ENCODE measurements around the gene KCNJ2.

The KCNJ2 gene

DNA sequence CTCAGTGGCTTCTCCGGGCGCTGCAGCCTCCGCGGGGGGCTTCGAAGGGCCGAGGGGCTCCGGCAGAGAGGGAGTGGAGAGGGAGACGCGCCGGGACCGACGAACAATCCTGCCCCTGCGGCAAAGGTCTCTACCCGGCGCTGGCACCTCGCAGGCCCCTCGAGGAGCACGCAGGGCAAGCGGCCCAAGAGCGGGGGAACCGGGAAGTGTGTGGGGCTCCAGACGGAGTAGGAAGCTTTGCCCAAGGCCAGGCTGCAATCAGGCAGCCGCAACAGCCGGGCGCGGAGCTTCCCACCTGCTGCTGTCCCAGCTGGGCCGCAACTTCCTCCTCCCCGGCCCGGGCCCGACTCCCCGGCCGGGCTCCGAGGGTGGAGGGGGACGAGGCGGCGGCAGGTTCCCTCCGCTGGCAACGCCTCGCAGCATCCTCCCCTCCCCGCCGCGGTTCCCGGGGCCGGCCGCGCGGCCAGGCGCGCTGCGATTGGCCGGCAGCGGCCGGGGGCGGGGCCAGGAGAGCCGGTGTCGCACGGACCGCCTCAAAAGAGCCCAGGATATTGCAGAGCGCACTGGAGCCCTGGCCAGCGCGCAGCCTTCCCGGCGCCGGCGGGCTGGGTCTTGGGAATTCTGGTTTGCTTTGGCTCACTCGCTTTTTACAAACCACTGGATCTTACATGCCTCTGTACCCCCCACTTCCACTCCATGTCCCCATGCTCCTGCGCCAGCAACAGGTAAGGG is at the start of gene KCNJ2:
Gene KCNJ2 (plus strand): TSS at position 556 of the 732 bp plus-strand sequence. CDS start 5,508 bp downstream, outside the sequence.
- no peak for DNase-seq

DNA sequence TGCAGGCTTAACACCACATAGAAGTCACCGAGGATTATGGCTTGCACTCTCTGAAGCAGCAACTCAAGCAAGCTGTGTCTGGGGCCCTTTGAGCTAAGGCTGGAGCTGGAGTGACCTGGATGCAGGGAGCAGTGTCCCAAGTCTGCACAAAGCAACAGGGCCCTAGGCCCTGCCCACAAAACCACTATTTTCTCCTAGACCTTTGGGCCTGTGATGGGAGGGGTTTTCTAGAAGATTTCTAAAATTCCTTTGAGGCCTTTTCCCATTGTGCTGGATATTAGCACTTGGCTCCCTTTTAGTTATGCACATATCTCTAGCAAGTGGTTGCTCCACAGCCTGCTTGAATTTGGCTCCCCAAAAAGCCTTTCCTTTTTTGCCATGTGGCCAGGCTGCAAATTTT is 49.8 kb upstream of the KCNJ2 start:
- DNase-seq: no peak

DNA sequence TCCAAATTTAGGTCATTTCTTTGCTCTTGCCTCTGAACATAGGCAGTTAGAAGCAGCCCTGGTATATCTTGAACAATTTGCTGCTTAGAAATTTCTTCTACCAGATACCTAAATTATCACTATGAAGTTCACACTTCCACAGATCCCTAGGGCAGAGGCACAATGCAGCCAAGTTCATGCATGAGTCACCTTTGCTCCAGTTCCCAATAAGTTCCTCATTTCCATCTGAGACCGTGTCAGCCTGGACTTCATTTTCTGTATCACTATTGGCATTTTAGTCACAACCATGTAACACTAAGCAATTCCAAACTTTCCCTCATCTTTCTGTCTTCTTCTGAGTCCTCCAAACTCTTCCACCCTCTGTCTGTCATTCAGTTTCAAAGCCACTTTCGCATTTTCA is 49.3 kb upstream of the KCNJ2 start:
- no peak for DNase-seq

DNA sequence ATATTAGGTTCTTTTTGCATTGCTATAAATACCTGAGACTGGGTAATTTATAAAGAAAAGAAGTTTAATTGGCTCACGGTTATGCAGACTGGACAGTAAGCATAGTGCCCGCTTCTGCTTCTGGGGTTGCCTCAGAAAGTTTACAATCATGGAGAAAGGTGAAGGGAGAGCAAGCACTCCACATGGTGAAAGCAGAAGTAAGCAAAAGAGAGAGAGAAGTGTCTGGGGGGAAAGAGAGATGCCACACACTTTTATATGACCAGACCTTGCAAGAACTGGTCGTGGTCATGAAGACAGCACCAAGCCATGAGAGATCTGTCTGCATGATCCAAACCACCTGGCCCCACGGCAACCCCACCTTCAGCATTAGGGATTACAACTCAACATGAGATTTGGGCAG is 48.9 kb upstream of the KCNJ2 start:
- no peak for DNase-seq

DNA sequence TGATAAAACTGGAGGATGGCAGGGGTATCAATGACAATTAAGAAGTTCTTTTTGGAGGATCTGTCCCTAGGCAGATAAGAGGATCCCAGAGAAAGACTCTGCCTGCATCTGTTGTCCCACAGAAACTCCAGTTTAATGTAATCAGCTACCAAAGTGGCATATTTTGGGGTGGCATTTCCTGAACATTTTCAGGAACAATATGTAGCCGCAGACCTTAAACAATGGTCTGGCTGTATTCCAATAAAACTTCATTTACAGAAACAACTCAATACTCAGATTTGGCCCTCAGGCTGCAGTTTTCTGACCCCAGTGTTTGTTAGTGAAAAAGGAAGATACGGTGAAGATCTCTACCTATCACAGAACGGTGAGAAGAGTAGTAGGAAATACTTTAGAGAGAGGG is 48.2 kb upstream of the KCNJ2 start:
- no peak for DNase-seq

DNA sequence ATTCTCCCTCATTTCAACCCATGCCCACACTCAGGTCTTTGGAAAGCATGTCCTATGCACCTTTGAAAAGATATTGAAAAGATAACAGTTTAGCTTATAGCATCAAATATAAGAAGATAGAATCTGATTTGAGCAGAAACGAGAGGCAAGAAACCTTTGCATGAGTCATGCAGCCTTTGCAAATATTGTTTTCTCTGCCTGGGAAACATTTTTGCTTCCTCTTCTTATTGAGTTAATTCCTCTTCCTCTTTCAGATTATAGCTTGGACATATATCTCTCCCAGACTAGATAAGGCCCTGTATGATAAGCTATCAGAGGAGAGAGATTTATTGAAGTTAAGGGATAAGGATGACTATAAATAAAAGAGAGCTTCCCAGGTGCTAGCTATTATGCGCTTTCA is 46.1 kb upstream of the KCNJ2 start:
- no peak for DNase-seq

DNA sequence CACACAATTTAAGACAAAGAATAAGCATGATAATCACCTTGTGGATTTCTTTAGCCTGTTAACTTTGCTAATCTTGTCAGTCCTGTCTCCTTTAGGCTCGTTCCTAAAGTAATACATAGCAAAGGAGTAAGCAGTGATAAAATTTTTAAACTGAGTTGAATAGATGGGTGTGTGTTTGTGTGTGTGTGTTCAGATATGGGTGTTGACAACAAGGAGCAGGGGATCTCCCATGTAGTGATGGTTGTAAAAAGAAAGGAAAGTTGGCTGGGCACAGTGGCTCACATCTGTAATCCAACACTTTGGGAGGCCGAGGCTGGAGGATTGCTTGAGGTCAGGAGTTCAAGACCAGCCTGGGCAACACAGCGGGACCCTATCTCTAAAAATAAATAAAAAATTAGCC is 44.6 kb upstream of the KCNJ2 start:
- no peak for DNase-seq

DNA sequence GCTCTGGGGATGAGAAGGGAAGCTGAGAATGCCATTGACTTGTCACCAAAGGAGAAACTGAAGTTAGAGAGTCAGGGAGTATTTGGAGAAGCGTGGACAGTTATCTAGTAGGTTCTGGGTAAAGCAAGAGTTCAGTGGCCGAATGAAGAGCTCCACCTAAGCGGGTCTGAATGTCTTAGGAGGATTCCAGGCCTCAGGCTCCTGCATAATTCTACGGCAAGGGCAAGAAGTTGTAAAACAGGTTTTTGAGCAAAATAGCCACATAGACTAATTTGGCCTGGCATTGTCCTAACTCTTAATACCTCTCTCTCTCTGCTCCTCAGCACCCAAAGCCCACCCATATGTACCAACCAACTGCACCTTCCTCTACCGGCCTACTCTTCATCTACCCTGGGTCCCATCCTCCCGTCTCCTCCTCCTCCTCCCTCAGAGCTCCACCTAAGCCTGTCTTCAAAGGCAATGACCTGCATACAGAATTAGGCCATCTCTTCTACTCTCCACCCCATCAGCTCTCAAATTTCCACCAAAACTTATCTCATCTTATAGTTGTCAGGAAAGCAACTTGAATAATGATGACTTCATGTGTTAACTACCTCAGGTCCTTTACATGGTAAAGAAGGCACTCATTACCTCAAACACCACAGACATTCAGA is 42.0 kb upstream of the KCNJ2 start:
- no peak for DNase-seq

DNA sequence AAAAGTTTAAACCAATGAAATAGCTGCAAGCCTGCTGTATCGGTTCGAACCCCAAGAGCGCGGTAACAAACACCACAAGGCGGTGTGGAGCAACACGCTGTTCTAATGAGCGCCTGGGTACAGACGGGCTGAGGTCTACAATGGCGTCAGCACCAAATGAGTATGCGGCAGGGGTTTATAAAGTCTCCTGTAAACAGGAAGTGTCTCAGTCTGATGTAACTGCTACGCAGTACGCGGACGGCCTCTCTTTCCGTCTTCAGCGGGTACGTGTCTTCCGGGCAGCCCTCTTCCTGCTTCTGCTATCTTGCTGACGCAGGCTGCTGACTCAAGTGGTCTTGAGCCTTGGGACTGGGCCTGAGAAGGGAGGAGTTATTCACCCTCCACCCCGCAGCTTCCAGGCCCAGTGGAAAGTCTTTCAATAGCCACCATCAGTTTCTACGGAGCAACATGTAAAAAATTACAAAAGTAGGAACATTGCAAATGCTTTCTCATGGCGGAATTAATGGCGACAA is 40.5 kb upstream of the KCNJ2 start:
- no peak for DNase-seq

DNA sequence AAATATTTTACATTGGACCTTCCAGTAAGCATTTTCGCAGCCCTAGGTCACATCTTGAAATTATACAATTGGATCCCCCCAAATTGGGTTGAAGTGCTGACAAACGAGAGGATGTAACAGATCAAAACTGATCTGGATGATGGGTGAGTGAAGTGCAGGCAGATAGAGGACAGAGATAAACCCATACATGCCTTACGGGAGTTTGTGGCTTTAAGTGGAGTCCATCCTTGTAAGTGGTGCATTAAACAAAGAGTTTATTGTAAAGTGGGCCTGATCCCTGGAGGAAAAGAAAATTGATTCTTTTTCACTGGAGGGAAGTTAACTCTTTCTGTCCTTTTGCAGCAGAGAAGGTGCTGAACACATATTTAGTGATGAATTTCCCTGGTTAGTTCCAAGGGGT is 39.0 kb upstream of the KCNJ2 start:
- no peak for DNase-seq

DNA sequence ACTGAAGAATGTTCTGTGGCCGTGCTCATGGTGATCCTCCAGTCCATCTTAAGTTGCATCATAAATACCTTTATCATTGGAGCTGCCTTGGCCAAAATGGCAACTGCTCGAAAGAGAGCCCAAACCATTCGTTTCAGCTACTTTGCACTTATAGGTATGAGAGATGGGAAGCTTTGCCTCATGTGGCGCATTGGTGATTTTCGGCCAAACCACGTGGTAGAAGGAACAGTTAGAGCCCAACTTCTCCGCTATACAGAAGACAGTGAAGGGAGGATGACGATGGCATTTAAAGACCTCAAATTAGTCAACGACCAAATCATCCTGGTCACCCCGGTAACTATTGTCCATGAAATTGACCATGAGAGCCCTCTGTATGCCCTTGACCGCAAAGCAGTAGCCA is 36.8 kb upstream of the KCNJ2 start:
- DNase-seq: no peak

DNA sequence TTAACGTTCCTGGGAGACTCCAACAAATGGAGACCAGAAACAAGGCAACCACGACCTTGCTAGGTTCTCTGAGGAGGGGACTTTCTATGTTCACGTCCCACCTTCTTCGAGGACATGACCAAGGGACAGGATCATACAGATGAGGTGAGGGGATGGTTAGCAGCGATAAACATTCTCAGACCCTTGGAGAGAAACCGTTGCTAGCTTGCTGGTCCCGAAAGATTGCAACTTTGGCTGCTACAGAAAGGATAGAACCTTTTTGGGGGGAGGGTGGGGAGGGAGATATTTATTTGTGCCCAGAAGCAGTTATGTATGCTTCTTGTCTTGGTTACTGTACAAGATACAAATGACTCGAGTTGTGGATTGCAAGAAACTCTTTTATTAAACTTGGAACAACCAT is 35.3 kb upstream of the KCNJ2 start:
- no peak for DNase-seq

DNA sequence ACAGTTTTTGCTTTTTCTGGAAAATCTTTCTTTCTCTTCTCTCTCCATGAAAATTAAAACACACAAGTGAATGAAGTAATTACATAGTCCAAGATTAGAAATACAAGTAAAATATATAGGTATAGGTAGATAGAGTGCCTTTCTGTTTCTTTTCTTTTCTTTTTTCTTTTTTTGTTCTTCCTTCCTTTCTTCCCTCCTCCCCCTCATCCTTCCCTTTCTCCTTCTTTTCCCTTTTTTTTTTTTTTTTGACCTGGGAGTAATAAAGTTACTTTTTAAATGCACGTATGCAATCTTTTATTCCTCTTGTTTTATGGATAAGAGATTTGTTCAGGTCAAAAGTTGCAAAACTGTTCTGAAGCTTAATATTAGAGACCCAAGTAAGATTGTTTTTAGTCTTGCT is 34.6 kb upstream of the KCNJ2 start:
- DNase-seq: no peak

DNA sequence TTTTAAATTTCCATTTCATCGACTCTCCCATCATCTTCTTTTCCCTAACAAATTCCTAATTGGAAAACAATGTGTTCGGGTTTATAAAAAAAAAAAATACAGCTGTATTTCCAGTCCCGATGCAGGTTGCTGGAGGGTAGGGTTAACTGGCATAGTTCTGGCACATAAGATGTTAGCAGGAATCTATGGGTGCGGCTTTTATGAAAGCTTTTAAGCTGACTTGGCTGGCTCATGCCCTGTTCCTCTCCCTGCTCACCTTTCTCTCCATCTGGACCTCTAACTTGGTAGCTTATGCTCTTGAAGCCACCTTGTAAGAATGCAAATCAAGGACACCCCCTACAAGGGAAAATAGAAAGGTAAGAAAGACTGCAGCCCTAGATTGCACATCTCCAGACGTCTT is 33.2 kb upstream of the KCNJ2 start:
- DNase-seq: no peak

DNA sequence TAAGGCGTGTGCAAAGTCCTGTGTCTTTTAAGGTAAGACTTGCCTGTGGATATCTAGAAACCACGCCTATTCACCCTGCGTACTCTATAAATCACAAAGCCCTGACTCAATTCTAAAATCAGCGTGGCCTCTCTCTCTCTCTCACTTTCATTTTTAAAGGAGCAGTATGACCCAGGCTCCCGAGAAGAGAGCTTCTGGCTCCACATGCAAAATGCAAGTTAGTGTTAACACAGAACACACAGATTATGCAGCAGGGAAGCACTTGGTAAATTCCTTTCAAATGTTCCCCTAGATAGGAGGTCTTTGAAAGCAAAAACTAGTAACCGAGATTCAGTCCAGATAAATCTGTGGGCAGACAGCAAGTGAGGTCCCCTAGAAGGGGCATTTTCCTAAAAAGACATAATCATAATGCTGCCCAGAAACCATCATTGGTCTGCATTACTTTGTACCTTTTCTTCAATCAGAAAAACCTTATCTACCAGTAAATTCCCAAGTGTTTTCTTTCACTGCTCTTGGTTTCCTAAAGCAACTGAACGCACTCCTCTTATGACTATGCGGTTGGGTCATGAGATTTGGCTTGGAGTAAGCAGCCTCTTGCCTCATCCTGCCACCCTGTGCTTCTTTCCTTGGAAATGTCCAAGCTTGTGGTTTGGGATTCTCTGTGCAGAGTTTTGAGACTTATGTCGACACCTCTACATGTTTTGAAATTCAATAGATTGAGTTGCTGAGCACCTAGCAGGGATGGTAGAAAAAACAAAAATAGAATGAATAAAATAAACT is 31.7 kb upstream of the KCNJ2 start:
- no peak for DNase-seq

DNA sequence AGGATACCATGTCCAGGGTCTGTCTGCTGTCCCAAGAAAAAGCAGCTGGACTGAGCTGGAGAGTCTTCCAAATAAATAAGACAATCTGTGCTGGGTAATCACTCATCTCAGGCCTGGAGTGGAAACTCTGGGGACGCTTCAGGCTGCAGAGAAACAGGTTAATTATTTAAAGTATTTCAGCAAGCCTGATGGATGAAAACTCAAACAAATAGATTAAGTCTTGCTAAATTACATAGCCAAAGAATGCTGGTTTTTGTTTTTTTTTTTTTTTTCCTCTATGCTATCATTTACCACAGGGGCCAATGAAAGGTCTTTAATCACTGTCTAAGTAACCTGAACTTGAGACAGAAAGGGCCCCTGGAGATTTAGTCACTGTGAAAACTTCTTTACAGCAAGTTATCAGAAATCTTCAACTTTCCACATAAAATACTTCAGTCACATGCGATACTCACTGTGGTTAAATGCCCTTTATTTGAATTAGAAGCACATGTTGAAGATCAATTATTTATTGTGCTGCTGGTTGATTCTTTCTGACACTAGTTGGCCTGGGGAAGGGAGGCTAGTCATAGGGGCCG is 31.0 kb upstream of the KCNJ2 start:
- DNase-seq: no peak

DNA sequence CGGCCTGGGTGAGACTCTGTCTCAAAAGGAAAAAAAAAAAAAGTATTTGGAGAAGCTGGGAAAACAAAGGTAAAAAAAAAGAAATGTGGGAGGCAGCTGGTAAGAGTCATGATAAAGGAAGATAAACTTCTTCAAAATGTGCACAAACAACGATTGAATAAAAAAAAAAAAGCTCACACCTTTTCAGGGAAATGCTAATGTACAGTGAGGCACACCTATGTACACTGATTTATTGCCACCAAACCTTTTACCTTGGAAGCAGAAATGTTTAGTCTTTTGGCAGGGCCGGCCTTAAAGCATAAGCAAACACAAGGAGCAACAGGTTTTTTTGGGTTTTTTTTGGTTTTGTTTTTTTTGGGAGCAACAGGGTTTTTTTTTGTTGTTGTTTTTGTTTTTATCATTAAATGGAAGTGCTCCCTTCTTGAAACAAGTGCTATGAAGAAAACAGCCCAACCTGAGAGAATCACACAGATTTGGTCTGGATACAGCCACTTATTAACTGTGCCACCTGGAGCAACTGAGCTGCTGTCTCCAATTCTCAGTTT is 29.8 kb upstream of the KCNJ2 start:
- DNase-seq: no peak

DNA sequence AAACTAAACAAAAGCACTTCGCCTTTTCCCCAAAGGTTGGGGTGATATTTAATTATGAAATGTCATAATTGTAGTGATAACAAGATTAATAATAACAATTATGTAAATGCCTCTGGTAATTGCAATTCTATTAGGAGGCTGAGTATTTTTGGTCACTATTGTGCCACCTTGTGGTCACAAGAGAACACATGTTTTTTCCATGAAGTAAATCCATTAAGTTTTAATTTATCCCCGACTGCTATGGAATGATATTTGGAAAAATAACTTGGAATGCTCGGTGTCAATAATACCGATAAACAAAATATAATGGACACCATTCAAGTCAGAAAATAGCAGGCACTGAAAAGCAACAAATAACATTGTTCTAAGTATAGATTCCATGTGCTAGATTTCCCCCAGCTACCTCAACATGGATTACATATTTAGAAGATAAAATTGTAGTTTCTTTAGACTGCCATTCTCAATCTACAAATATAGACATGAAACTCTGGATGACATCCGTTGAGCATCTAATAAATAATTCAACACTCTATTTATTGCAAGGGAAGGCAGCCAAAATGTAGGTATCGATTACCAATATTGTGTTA is 25.0 kb upstream of the KCNJ2 start:
- no peak for DNase-seq

DNA sequence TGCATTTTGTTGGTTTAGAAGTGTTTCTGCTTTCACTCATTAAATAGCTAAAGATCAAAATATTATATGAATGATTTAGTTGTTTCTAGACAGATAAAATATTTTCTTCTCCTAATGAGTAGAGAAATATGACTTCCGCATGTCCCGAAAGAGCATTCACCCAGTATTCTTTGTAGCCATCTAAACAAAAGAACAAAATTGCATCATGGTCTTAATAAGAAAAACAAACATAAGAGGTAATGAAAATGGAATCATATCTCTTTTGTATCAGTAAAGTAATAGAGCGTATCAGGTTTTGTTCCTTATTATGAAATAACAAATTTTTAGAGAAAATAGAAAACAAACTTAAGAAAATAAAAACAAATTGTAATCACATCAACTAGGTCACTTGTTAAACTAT is 16.1 kb upstream of the KCNJ2 start:
- DNase-seq: no peak

DNA sequence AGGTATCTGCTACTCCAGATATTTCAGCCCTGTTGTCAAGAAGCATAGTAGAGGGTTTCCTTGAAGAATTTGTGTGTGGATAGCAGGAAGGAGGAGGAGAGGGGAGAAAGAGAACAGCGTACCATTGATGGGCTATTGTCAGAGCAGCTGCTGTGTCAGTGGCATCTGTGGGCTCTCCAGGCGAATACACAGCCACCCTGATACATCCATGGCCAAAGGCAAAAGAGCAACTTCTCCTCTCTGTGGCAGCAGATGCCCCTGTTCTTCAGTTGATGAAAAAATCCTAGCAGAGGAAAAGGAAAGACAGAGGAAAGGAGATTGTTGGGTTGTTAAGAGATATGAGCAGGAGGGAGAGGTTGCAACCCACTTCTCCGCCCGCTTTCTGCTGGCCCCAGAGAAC is 12.2 kb upstream of the KCNJ2 start:
- no peak for DNase-seq

DNA sequence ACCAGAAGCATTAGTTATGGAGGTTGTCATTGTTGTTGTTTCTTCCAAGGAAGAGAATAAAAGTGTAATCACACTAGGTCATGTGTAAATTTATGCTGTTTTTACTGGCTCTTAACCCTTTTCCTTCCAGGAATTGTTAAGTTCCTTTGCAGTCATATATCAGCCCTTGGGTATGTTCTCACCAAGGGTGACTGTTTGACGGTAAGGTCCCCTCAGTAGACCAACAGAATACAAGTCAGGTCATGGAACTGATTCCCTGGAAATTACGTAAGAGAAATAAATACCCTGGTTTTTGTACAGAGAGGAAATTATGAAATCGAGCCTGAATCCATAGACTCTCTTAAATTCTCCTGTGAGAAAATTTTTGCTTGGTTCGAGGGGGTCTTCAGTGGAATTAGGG is 11.2 kb upstream of the KCNJ2 start:
- DNase-seq: no peak

DNA sequence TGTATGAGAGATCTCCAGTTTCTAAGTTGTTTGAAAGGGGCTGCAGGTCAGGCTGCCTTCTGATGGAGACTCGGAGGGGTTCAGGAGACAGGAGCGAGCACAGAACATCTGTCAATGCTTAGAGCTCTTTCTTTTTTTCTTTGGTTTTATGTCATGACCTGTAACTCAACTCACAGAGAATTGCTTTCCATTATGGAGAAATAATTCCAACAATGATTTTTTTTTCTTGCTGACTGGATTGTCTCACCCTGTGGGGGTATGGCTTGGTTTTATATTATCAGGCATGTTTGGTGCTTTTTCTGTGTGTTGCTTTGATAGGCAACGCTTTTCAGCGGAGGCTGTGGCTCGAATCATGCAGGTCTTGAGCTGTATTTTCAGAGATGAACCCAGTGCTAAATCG is 10.7 kb upstream of the KCNJ2 start:
- DNase-seq: no peak

DNA sequence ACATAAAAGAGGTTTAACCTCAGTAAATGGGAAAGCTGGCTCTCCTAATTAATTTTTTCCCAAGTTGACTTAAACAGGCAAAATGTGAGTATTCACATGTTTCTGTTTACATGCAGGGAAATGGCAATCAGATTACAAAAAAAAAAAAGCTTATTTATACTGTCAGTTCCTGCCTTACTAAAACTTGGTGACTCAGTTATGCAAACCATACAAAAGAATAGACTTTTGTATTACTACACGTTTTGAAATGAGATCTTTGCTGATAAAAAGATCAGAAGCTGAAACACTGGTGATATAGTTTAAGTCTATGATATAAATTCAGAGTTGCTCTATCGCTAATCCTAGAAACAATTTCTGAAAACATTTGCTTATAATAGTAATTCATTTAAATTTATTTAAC is 9.4 kb upstream of the KCNJ2 start:
- DNase-seq: no peak

All from GF-D8 (cell line).